ENCODE results near the gene SMG6. TPM values are rescaled to one million over a fixed set of nuclear protein-coding genes. Genes with fewer than 3 reads are reported as not detected.
"Not testable (repeated sequence)": the region's sequence is repeated elsewhere in the genome, so short reads cannot be mapped to it uniquely, and the experiment has no call there.

Gene SMG6
- total RNA-seq, 1 donor from 2014 or later = 10.3 TPM

DNA sequence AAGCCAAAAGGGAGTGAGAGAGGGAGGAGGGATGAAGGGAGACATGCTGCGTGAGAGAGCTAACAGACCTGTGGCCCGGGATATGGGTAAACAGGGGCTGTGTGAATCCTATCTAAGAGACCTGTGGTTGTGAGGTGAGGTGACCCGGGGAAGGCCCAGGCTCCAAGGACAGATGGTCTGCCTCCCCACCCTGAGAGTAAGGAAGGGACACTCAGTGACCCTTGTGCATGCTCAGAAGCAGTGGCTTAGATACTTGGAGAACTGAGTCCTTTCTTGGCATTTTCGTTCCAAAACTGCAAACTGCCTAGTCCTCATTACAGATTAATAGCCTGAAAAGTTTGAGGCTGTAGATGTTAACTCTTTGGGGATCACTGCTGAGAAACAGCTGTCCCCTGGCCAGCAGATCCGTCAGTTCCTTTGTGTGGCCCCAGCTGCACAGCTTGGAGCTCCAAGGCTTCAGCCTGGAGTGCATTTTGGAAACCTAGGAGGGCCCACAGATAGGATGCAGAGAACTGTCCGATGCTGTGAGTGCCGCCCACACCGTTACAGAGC lies 121.6 kb downstream of the SMG6 start:
- DNase-seq (ENCODE audit: low spot score) (no peak), ATAC-seq (no peak)

DNA sequence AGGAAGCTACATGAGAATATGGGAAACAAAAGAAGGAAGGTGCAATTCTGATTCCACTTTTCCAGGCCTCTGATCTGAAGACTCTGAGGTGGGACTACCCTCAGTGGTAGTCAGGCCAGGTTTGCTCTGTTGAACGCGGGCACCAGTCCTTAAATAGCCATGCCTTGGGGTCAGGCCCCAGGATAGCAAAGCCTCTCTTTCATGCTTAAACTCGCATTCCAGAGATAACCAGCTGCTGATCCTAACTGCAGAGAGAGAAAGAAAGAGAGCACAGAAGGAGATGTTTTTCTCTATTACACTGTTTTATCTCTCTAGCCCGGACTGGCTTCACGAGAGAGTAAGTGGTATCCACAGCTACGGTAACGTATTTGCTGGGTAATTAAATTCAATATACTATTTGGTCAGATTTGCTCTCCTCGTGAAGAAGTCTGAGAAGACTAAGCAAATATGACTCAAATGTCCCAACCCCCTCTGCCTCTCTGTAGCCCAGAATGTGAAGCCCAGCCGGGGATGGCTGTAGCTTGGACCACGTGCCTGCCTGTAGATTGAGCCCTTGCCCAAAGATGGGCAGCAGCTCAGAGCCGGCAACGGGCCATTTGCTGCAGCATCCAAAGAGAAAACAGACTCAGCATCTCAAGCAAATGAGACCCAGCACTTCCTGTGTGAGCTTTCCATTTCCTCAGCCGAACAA lies 122.2 kb downstream of the SMG6 start:
- DNase-seq (ENCODE audit: low spot score) (no peak), ATAC-seq (no peak)

DNA sequence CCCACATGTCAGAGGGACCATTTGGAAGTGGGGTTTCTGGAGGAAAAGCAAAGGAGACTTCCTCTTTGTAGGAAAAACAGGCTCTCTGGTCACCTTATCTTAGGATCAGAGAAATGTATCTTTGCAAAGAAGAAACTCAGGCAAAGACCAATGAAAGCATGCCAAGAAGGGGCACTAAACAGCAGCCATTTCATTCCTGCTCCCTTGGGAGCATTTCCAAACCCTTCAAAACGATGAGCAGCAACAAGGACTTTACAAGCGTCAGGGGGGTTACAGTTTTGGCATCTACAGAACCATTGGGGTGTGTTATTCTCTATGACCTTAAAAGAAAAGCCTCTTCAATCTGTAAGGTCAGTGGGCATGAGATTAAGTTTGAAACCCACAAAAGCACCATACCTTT lies 122.8 kb downstream of the SMG6 start:
- DNase-seq (ENCODE audit: low spot score) = no peak
- no peak for ATAC-seq

DNA sequence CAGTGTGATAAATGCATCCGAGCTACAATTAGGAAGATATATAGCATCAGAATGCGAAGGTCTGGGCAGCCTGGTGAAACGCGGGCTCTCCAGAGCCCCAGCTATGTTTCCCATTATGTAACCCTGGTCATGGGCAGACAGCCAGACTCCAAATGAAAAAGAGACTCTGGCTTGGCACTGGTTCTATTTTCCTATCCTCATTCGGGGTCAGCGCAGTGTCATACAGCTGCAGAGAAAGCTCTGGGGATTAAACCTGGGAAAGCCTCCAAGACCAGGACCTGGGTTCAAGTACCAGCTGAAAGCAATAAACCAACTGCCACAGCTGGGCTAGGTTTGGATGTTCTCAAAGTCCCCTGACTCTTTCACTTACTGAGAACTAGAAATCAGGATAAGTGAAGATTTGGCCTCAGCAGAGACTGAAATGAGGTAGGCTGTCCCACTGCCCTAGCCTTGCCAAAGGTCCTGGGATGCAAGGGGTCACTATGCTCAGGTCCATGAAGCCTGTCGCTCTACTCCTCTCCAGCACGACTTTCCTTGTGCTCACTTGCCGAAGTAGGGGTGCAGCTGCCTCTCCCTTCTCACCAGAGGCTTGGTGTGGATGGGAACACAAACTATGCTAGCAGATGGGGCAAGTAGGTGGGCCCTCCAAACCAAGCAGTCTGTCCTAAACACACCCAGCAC lies 123.8 kb downstream of the SMG6 start:
- peak; percentile 92 for DNase-seq (ENCODE audit: low spot score)

DNA sequence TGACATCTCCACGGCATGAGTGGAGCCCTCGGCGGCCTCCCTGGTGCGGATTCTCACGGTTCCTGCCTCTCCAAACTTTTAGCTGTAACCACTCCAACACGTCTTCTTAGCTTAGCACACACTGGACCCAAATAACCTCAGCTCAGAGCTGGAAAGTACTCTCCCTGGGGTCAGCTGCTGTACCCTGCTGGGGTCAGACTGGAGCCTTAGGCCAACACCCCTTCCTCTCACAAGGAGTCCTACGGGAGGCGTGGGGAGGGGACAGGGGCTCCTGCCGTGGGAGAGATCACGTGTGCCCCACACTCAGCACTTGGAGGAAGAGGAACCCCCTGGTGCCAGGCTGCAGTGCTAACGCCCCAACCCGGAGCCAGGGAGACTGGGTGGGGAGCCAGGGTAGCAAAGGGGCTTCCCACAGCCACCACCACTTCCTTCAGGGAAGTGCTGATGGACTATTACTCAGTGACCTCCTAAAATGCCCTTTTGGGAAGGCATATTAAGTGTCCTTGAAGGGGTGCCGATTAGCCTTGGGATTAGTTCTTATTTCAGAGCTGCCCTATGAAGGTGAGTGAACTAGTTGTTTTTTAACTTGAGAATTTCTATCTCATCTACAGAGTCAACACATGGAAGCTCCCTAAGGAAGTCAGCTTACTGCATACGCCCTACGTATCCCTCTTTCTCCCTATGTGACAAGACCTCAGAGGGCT lies 124.6 kb downstream of the SMG6 start:
- DNase-seq (ENCODE audit: low spot score) = no peak

More for the DNA sequence above, 123.8 kb downstream of the SMG6 start:
- ATAC-seq = peak; percentile 70

DNA sequence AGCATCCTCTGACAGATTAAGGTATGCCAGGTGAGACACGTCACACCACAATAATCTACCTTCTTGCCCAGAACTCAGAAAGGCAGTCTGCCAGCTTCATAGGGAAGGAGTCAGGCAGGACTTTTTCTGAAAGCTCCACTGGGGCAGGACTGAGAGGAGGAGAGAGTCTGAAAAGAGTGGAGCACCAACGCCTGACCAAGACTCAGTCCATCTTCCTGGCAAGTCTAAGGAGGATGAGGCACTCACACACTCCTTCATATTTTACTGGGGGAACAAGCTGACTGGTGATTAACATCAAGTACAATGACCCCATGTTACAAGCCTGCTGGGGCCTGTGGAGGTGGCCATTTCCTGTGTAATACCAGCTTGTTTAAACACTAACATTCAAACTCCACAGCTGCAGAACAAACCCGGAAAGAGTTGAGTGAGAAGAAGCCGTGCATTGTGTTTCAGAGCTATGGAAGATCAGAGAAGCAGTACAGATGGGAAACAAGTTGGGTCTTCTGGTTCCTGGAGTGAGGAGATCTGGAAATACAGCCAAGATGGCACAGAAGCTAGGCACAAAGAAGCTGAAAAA lies 126.3 kb downstream of the SMG6 start:
- peak; percentile 22 for ATAC-seq
- no peak for DNase-seq (ENCODE audit: low spot score)

More for the DNA sequence above, 124.6 kb downstream of the SMG6 start:
- peak; percentile 5 for ATAC-seq

DNA sequence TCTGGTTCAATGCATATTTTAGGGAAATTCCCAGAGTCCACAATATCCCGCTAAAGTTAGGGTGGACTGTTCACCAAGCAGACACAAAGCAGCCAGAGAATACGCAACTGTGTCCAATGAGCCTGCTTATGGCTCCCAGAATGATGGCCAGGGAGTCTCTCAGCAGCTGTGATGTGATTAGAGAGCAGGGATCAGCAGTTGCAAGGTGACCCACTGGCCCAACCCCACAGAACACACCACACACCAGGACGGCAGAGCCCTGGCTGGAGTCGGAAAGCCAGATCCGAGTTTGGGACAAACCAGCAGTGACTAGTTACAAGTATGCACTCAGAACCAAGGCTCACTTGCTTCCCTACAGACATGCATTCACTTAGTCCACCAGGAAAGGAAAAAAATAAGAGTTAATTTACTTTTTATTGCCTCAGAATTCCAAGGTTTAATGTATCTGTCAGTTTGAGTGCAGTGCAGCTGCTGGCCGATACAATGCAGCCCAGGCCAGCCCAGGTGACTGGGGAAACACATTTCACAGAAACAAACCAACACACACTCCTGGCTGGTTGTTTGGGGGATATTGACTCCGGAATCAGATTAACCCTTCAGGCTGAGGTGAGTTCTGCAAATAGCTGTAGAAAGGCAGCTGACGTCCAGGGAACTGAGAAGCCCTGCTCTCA lies 127.0 kb downstream of the SMG6 start:
- ATAC-seq = no peak
- DNase-seq (ENCODE audit: low spot score) = no peak

DNA sequence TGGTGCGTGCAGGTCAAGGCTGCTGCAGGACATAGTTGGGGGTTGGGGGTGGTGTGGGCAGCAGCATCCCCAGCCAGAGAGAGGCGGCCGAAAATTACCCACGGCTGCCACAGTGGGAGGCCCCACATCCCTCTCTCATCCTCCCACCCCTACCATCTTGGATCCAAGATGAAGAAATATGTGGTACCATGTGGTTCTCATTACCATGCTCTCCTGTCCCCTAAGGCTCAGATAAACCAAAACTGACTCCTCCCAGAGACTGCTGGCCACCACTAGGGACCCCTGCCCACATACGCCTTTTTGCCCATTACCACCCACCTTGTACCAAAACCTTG lies 128.3 kb downstream of the SMG6 start:
- ATAC-seq = no peak
- DNase-seq (ENCODE audit: low spot score) = no peak

DNA sequence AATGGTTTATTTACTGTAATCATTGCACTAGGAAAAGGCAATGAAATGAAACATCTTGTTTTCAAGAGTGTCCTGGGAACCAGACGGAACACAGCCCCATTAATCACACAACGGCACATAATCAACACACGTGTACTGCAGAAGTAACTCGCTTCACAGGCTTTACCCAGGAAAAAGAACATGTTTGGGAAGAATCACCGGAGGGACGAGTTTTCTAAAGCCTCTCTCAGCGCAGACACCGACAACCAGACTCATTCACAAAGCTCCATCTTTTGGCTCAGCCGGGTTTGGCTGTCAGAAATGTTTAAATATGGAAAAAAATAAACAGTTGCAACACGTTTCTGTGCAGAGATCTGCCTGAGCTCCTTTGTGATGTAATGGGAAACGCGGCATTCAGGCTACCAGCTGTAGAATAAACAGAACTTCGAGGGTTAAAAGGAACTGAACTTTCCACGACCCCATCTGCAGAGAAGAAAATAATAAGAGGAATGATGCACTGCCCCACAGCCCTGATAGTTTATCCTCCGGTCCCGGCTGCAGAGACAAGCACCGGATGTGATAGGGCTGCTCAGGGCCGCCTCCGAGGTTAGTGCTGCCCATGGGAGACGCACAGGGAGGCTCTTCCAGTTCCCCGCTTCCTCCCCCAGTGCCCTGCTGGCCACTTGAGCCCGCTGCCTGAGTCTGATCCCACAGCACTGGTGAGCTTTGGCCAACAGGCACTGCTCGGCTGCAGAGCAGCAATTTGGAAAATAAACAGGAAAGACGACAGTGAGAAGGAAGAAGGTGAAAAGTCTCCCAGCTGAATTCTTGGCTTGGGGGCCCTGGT lies 128.9 kb downstream of the SMG6 start:
- ATAC-seq (peak; percentile 66), DNase-seq (ENCODE audit: low spot score) (peak; percentile 72)

DNA sequence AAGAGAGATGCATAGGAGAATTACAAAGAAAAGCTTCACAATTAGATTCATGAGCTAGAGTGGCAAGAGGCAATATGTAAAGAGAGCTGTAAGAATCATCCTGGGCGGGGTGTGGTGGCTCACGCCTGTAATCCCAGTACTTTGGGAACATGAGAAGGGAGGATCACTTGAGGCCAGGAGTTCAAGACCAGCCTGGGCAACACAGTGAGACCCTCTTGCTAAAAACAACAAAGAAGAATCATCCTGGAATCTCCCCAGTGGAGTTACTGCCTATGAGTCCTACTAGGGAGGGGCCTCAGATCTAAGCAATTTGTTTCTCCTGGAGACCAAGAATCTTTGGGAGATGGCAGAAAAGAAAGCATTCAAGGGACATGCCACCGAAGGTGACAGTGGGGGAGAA lies 129.6 kb downstream of the SMG6 start:
- DNase-seq (ENCODE audit: low spot score) = no peak
- ATAC-seq = no peak

DNA sequence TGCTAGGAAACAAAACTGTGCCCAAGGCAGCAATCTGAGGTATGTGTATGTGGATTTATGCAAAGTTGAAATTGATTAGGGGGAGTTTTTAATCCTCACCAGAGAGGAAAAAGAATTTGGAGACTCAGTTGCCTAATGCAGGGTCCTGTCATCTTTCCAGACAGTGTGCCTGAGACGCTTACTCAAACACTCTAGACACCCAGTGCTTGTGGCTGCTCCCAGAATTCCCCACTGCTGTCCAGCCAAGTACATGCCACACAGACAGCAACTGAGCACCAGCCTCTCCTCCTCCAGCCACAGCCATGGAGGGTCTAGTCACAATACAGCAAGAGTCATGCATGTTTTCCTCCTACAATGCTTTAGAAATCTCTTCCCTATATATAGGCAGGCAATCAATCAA lies 130.6 kb downstream of the SMG6 start:
- no peak for ATAC-seq
- DNase-seq (ENCODE audit: low spot score) = no peak

DNA sequence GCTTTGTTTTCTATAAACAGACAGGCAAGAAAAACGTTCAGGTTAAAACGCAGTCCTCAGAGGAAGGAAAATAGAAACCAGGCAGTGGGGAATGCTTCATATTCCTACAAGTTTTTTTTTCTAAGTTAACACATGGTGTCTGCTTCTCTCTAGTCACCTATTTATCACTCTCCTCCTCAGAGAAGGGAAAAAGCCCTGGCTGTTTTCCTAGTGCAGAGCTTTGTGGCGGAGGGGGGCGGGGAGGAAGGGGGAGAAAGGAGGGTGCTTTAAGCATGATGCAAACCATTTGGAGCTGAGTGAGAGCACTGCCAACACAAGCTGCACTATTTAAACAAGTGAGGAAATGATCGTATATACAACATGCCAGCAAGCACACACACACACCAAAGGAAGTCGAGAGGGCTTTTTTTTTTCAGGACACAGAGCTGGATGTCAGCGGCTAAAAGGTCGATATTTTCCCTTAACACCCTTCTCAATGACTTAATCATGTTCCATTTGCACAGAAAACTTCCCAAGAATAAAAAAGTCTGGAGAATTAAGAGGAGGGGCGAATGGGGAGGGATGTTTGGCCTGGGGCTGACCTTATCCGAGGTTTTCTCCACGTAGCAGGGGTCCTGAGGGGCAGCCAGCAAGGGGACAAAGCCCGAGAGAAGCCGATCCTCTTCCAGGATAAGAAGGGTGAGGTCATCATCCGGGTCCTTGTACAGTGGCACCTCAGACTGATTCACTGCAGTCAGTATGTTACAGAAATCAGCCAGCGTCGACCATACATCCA lies 131.3 kb downstream of the SMG6 start:
- DNase-seq (ENCODE audit: low spot score) = peak; percentile 72
- ATAC-seq = peak; percentile 66

DNA sequence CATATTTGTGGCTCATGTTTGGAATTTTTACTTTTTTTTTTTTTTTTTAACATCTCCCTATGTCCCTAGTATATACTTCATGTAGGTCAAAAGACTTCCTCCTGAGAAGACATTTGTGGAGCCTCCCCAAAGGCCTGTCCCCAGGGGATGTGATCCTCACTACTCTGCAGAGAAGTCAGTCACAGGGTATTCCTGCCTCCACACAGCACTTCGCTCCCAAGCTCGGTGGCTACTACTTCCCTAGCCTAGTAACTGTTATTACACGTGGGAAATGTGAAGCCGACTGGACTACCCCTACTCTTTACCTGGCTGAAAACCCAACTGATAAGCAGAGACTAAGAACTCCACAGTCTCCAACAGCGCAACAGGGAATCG lies 131.9 kb downstream of the SMG6 start:
- DNase-seq (ENCODE audit: low spot score) = no peak
- peak; percentile 3 for ATAC-seq

DNA sequence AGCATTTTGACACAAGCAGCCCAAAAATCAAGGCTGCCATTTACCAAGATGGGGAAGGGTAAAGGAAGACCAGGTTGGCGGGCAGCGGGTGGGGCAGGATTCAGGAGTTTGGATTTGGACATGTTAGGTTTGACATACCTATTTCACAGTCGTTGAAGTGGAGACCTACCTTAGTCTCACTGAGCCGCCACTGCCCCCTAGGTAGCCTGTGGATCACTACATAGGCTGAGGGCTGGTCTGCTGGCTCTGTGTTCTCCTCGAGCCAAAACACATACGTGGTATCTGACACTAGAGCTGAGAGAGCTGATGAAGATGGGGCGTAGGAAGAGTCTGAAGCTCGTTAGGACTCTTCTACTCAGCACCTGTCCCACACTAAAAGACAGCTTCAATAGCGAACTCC lies 133.6 kb downstream of the SMG6 start:
- ATAC-seq (no peak), DNase-seq (ENCODE audit: low spot score) (no peak)

DNA sequence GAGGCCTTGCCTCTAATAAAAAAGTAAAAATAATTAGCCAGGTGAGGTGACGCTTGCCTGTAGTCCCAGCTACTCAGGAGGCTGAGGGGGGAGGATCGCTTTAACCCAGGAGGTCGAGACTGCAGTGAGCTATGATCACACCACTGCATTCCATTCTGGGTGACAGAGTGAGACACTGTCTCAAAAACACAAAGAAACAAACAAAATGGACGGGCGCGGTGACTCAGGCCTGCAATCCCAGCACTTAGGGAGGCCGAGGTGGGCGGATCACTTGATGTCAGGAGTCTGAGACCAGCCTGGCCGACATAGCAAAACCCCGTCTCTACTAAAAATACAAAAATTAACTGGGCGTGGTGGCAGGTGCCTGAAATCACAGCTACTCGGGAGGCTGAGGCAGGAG lies 137.9 kb downstream of the SMG6 start:
- DNase-seq (ENCODE audit: low spot score); ATAC-seq: not testable (repeated sequence)

DNA sequence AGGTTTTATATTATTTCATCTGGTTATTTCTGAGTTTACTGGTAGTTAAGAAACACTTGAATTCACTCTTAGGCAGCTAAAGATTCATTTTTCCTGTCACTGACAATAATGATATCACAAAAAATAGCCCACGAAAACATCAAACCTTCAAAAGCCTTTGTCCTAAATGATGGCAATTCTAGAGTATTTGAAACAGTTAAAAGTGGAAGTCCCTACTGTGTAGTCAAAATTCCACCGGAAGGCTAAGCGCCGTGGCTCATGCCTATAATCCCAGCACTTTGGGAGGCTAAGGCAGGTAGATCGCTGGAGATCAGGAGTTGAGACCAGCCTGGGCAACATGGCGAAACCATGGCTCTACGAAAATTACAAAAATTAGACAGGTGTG lies 145.2 kb downstream of the SMG6 start:
- ATAC-seq = no peak
- no peak for DNase-seq (ENCODE audit: low spot score)

DNA sequence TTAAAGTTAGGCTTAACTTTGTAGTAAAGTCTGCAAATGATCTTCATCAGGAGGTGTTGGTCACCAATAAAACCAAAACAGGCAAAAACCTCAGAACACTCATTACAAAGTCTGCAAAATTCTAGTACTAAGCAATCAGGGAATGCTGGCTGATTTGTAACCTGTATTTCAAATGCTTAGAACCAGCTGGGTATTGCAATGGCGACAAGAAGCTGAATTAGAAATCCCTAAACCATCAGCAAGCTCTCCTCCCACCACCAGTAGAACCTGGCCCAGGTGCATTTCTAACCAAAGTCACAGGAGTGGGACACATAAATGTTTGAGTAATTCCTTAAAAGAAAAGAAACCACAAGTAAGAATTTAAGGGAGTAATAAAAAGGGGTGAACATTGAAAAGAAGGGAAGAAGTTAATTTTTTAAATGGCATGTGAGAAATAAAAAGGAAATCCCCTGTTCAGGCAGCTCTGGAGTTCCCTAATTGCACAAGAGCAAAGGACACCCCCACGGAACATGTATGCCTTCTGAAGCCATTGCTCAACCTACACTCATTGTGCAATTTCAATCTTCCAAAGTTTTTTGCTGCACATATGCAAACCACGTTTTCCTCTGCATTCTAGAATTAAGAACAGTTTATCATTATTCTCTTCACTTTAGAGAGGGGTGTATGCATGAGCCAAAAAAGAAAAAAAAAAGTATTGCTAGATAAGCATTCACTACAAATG lies 145.8 kb downstream of the SMG6 start:
- ATAC-seq = peak; percentile 77
- DNase-seq (ENCODE audit: low spot score) = no peak

DNA sequence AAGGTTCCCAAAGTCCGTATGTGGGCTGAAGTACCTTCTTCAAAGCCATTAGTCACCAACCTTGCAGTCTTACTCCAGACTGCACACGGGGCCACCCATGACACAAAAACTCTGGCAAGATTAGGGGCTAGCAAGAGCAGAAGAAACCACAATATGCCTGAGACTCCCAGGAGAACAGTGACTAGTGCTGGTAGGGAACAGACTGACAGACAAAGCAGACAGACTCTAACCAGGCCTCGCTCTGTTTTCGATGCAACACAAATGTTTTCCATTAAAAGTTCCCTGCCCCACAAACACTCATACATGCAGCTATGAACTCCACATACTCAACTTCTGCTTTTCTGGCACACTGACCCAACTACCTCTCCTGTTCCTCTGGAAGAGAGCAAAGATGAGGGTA lies 146.5 kb downstream of the SMG6 start:
- ATAC-seq (peak; percentile 14), DNase-seq (ENCODE audit: low spot score) (no peak)

DNA sequence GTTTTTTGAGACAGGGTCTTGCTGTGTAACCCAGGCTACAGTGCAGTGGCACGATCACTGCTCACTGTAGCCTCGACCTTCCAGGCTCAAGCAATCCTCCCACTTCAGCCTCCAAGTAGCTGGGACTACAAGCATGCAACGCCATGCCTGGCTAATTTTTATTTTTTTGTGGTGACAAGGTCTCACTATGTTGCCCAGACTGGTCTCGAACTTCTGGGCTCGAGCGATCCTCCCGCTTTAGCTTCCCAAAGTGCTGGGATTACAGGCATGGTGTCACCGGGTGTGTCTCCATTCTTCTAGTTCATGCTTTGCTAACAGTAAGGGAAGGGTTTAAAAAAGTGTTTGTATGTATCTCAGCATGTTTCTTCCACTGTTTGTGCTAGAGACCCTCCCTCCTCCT lies 146.9 kb downstream of the SMG6 start:
- DNase-seq (ENCODE audit: low spot score) = no peak

More for the DNA sequence above, 146.9 kb downstream of the SMG6 start:
- ATAC-seq = no peak
